Adrenal gland (tissue), 5 donors: ENCODE data around the gene SRMS.

Experiments
- POLR2A ChIP-seq, 2 donors: fragments of 450-650 bp; IDR thresholded peaks; one replicate each; pipeline ENCODE4 v1.6.1; 2017; ENCODE audit warnings: antibody characterized with exemption in 2 of 2, mild to moderate bottlenecking in 2 of 2, moderate library complexity in 1 of 2
- TF ChIP-seq, protein P1 (sequence below), 6 experiments: fragments of 450-650 bp in 4 of 6; fragments of 200-600 bp in 2 of 6; sonication (generic) in 1 of 6; IDR thresholded peaks; 1 replicate in 5 of 6; 2 replicates in 1 of 6; pipeline versions ENCODE4 v1.5.1 to v1.8.0; 2016 to 2021; ENCODE audit warnings: antibody characterized with exemption in 6 of 6, mild to moderate bottlenecking in 2 of 6, moderate library complexity in 1 of 6
- donor health status: DM: no; HTN: no; CAD: no.

DNA sequence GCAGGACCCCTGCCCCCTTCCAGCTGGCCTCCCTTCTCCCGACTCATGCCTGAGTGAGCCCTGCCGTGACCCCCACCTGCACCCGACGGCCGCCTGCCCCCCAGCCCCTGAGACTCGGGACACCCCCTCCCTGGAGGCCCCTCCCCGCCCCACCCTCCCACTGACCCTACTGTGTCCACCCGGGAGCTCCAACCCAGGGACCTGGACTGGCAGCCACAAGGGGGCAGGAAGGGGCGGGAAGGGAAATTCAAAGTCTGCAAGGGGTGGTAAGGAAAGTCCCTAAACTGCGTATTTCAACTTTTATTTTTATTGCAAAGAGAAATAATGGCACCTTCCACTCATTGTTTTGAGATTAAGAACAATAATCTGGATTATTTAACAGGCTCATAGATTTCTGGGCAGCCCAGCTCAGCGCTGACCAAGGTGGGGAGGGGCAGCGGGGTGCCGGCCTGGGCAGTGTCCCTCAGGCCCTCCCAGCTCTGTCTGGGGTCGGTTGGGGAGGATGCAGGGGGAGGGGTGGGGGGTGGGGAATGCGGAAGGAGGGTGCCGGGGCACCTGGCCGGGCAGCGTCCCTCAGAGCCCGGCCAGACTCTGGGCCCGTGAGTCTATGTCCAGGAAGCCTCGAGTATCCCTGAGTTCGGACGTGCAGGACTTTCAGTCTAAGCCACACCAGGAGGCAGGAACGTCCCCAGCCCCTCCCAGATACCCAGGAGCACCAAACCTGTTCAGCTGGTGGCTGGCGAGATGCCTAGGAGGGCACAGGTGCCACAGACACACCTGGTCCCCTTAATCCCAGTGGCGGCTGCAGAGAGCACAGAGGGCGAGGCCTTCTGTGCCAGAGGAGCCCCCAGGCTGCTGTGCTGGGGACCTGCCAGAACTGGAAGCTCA is 9.1 kb downstream of the SRMS start:
- TF ChIP-seq, protein P1, sequence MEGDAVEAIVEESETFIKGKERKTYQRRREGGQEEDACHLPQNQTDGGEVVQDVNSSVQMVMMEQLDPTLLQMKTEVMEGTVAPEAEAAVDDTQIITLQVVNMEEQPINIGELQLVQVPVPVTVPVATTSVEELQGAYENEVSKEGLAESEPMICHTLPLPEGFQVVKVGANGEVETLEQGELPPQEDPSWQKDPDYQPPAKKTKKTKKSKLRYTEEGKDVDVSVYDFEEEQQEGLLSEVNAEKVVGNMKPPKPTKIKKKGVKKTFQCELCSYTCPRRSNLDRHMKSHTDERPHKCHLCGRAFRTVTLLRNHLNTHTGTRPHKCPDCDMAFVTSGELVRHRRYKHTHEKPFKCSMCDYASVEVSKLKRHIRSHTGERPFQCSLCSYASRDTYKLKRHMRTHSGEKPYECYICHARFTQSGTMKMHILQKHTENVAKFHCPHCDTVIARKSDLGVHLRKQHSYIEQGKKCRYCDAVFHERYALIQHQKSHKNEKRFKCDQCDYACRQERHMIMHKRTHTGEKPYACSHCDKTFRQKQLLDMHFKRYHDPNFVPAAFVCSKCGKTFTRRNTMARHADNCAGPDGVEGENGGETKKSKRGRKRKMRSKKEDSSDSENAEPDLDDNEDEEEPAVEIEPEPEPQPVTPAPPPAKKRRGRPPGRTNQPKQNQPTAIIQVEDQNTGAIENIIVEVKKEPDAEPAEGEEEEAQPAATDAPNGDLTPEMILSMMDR (IDR thresholded peaks at IDR 0.05): peak in 2 of 6 experiments; percentile 9 to 27
- TF ChIP-seq POLR2A (IDR thresholded peaks at IDR 0.05): no peak
